Posterior vena cava (tissue), 2 donors: Measurements from ENCODE around the gene PPP1R37. TPM values are rescaled to one million over a fixed set of nuclear protein-coding genes. Genes with fewer than 3 reads are reported as not detected.

Experiments
- DNase-seq: peaks from one replicate; pipeline ENCODE4 v3.0.0-alpha.2; 2020; ENCODE audit warnings: low spot score
- intact Hi-C, 2 donors: fragments of 100-400 bp; cut with DNase I; formaldehyde crosslinking; loops; one replicate each; pipeline versions ENCODE4 v1.14.1 to v1.14.2; 2022 to 2023
- total RNA-seq, 2 donors: library from RNA; stranded (reverse); fragmentation: NEBNext Ultra II Directional; extraction: Animal tissue kit (Norgen Biotek cat#: 25700); gene quantifications; one replicate each; pipeline ENCODE4 v1.2.1, GENCODE V29; 2021
- donor health status: DM: yes; HTN: yes; CAD: no.
- donor health status: DM: yes; HTN: yes; CAD: no.

The PPP1R37 gene
- total RNA-seq, 2 donors from 2014 or later, result 15.2 to 16.2 TPM

GRCh38 chr19:45069056-45069455, 23.9 kb upstream of the PPP1R37 start:
- DNase-seq, result no peak
- intact Hi-C loops, result no loop called here

DNA sequence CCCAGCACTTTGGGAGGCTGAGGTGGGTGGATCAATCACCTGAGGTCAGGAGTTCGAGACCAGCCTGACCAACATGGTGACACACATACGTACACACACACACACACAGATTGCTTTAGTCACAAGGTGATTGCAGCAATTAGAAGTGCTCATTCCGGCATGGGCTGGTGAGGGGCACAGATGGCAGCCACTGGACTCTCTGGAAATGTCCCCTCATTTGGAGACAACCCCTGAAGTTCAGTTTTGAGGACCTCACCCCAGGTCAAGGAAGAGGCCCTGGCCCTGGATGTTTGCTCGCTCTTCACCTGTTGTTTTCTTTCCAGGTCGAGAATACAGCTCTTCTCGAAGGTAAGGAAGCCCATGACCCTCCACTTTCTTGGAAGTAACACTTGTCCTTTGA, 22.8 kb upstream of the PPP1R37 start:
- intact Hi-C loops, result no loop called here

GRCh38 chr19:45070861-45071544, 22.0 kb upstream of the PPP1R37 start:
- no peak for DNase-seq
- intact Hi-C loops, result no loop called here

More for the DNA sequence above, 22.8 kb upstream of the PPP1R37 start:
- DNase-seq, result no peak

DNA sequence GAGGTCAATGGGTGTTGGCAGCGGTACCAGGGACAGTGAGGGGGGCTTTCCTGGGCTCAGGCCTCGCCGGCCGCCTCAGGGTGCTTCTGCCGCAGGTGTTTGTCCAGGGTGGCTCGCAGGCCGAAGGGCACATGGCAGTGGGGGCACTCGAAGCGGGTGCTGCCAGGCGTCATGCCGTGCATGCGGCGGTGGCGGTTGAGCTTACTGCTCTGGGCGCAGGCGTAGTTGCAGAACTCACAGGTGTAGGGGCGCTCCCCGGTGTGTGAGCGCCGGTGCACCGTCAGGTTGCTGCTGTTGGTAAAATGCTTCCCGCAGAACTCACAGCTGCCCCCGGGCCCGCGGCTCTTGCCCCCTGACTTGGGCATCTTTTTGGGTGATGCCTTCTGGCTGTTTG, 21.4 kb upstream of the PPP1R37 start:
- intact Hi-C loops, result no loop called here
- no peak for DNase-seq

DNA sequence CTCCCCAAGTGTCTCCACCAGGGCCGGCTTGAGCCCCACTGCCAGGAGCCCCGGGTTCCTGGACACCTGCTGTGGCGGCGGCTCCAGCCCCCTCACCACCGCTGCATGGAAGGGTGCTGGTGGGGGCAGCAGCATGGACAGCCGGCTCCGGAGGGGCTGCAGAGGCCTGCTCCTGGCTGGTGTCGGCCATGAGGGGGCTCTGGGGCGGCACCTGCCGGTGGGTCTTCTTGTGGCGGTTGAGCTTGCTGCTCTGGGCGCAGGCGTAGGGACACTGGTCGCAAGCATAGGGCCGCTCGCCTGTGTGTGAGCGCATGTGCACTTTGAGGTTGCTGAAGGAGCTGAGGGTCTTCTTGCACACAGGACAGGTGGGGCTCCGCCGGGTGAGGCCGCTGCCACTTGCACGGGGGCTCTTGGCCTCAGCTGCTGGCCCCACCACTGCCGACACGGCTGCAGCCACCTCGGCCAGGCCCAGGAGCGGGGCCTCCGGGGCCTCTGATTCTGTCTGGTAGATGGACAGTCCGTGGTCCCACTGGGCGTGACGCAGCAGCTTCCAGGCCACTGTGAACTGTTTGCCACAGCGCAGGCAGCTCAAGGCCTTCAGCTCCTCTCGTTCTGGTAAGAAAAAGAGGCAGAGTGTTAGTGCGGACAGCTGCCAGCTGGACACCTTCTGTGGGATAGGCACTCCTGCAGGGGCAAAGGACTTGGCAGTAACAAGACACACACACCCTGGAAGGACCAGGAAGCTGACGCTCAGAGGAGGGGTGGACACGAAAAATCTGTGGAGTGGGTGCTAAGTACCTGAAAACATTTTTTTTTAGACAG, 20.8 kb upstream of the PPP1R37 start:
- no peak for DNase-seq
- intact Hi-C loops, result no loop called here

GRCh38 chr19:45074744-45075300, 18.2 kb upstream of the PPP1R37 start:
- no peak for DNase-seq
- intact Hi-C loops, result no loop called here

- DNase-seq, result peak; percentile 94
- intact Hi-C loops, result no loop called here
Measured at GRCh38 chr19:45075301-45076028, 17.5 kb upstream of the PPP1R37 start.

GRCh38 chr19:45076029-45076850, 16.7 kb upstream of the PPP1R37 start, which contains the start of gene ZNF296:
Gene ZNF296 (minus strand): TSS chr19:45076478. CDS start chr19:45076373, 105 bp downstream.
- DNase-seq, result peak; percentile 89
- intact Hi-C loops, result no loop called here

GRCh38 chr19:45076851-45077730, 15.9 kb upstream of the PPP1R37 start:
- intact Hi-C loops, result no loop called here
- DNase-seq, result no peak

DNA sequence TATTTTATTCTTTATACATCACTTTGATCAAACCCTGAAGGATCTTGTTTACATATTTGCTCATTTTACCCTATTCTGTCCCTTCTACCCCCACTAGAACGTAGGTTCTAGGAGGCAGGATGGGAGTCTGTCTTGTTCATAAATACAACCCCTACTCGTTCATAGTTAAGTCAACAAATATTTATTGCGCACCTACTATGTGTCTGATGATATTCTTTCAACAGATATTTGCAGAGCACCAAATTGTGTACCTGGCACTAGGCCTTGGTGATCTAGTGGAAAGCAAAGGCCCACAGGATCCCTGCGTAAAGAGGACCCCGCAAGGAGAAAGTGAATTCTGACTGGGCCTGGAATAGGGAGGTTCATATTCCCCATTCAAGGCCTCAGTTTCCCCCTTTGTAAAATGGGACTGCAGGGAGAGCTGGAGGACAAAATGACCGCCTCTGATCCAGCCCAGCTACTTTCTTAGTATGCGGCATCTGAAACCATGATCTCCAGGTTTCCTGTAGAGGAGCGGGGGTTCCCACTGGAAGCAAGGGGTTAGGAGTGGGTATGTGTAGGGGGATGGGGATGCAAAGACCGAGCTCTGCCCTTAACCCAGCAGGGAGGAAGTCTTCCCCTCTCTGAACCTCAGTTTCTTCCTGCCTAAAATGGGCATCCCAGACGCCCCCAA, 14.5 kb upstream of the PPP1R37 start:
- intact Hi-C loops, result no loop called here

DNA sequence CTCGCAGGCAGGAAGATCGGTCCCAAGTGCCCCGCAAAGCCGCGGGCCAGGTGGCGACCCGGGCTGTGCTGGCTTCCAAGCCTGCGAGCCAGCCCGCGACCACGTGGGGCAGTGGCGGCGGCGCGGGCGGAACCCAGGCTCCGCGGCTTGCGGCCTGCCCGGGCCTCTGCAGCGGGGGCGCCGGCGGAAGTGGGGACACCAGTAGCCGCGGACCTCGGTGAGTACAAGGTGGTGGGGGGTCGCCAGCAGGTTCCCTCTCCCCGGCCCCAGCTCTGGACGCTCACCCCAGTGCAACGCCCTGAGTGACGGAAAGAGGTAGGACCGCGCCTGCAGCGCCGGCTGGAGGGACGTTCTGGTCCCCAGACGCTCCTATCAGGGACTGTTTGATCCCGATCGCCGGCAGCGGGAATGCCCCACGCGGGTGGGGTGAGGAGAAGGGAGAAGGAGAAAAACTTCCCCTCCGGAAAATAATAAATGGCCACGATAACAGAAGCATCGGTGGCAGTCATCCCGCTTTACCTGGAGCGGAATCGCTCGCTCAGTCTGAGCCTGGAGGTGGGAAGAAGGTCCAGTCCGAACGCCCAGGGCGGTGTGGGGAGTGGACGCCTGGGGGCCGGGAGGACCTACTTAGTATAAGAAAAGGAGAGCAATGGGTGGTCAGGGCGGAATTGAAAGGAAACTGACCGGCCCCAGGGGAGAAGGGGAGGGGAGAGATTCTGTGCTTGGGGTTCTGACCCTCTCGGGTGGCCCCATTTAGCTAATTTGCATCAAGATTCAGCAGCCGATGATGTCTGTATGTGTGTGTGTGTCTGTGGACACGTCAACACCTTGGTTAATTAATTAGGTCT, 13.7 kb upstream of the PPP1R37 start, which contains the start of gene GEMIN7:
TSS of gene GEMIN7 (plus strand) at position 198 of the 848 bp plus-strand sequence. CDS start 10,855 bp downstream, outside the sequence.
- peak; percentile 89 for DNase-seq
- intact Hi-C loops, result no loop called here

More for the DNA sequence above, 14.5 kb upstream of the PPP1R37 start:
- DNase-seq, result no peak

DNA sequence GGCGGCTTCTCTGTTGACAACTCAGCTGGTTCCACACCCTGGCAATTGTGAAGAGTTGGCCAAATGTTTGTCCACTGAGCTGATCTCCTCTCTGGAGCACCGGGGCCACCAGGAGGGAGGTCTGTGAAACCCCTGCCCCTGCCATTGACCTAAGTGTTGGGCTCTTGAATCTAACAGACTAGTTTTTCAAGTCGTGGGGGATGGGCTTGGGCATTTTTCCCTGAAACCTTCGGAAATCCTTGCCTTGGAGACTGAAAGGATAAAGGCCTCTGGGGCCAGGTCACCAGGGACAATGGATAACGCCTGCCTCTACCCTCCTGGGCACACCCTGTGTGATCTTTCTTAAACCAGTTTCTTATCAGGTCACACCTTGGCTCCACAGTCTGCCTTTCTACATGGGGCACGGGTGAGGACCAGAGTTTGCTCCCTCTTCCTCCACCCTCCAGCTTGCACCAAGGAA, 13.0 kb upstream of the PPP1R37 start:
- no peak for DNase-seq

DNA sequence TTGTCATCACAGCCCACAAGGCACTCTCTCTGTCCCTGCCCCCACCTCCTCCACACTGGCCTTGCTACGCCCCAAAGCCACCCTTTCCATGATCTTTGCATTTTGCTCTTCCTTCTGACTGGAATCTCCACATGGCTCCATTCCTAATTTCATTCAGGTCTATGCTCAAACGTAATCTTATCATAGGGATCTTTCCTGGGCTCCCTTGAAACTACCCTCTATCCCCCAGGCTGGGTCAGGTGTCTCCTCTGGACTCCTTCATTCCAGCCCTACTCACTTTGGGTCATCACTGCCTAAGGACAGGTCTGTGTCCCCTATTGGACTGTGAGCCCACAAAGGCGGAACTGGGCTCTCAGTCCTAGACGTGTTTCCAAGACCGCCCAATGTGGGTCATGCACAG, 10.8 kb upstream of the PPP1R37 start:
- no peak for DNase-seq
- intact Hi-C loops, result no loop called here

More for the DNA sequence above, 13.0 kb upstream of the PPP1R37 start:
- intact Hi-C loops, result no loop called here

- no peak for DNase-seq
- intact Hi-C loops, result no loop called here
Measured at GRCh38 chr19:45086480-45086879, 6.5 kb upstream of the PPP1R37 start.

DNA sequence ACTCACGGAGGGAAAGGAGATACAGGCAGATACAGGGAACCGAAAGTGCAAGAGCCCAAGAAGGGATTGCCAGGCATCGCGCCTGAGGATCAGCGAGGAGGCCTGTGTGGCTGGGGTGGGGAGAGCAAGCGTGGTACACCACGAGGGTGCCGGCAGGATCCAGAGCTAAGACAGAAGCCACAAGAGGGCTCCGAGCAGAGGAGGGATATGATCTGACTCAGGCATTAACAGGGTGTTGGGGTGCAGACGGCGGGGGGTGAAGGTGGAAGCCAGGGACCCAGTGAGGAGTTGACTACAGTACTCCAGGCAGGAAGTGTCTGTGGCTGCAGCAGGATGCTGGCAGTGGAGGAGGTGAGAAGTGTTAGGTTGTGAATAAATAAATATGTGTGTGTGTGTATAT, 5.4 kb upstream of the PPP1R37 start:
- intact Hi-C loops, result no loop called here
- DNase-seq, result no peak

GRCh38 chr19:45090034-45090433, 2.9 kb upstream of the PPP1R37 start:
- intact Hi-C loops, result no loop called here
- DNase-seq, result no peak
